PC-3 (cell line): ENCODE data around the gene FAAP100.

Experiments used
- CTCF ChIP-seq: fragments of 300-600 bp; sonication (generic); conservative IDR thresholded peaks from 2 replicates; pipeline ENCODE4 v1.5.1; 2017; ENCODE audit warnings: antibody characterized with exemption, low read depth, mild to moderate bottlenecking, low read length
- EZH2phosphoT487 ChIP-seq: fragments of 300-600 bp; sonication (generic); IDR thresholded peaks from 2 replicates; pipeline ENCODE4 v1.6.1; 2018; ENCODE audit warnings: mild to moderate bottlenecking, antibody characterized with exemption, low read length, borderline replicate concordance

GRCh38 chr17:81545160-81545949, 6.8 kb downstream of the FAAP100 start:
- no peak for TF ChIP-seq EZH2phosphoT487
- no peak for TF ChIP-seq CTCF
